ENCODE measurements around the gene TTLL6. TPM values are rescaled to one million over a fixed set of nuclear protein-coding genes. Genes with fewer than 3 reads are reported as not detected.
A peak's percentile ranks its signal among the peaks of the same experiment; 100 is the strongest.
"Not testable (repeated sequence)": the region's sequence is repeated elsewhere in the genome, so short reads cannot be mapped to it uniquely, and the experiment has no call there.

The TTLL6 gene
- total and polyA plus RNA-seq, 2 of the 8 experiments (the other 6 are each of a cell fraction or from before 2014, with no cell fraction given), result 2.6 to 4.3 TPM

DNA sequence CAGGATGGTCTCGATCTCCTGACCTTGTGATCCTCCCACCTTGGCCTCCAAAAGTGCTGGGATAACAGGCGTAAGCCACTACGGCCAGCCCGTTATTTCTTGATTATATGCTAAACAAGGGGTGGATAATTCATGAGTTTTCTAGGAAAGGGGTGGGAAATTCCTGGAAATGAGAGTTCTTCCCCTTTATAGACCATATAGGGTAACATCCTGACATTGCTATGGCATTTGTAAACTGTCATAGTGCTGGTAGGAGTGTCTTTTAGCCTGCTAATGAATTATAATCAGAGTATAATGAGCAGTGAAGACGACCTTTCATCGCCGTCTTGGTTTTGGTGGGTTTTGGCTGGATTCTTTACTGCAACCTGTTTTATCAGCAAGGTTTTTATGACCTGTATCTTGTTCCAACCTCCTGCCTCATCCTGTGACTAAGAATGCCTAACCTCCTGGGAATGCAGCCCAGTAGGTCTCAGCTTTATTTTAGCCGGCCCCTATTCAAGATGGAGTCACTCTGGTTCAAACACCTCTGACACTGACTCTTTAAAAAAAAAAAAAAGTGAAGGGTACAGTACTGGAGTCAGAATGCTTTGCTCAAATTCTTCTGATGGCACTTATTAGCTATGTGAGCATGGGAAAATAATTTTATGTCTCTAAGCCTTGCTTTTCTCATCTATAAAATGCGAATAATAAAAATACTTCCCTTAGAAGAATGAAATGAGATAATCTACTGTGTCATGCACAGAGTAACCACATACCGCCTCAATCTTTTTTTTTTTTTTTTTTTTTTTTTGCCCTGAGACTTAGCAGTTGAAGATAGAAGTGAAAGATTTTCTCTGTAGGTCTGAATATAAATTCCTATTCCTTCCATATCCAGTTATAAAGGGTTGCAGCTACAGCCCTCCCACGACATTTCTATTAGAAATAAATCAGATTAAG lies 8.7 kb upstream of the TTLL6 start (continued):
- TF ChIP-seq CTCF (IDR thresholded peaks at IDR 0.05; ENCODE audit: control extremely low read depth in 1 of 3, insufficient read depth in 1 of 3, low read depth in 1 of 3, low read length in 3 of 3) (no peak), RBBP5 (IDR thresholded peaks at IDR 0.05; ENCODE audit: borderline replicate concordance, low read depth, low read length) (no peak), CEBPB (IDR thresholded peaks at IDR 0.05; ENCODE audit: low read depth, low read length) (no peak)

DNA sequence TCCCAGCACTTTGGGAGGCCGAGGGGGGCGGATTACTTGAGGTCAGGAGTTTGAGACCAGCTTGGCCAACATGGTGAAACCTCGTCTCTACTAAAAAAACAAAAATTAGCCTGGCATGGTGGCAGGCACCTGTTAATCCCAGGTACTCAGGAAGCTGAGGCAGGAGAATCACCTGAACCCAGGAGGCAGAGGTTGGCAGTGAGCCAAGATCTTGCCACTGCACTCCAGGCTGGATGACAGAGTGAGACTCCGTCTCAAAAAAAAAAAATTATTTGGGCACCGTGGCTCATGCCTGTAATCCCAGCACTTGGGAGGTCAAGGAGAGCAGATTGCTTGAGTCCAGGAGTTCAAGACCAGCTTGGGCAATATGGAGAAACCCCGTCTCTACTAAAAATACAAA lies 3.9 kb upstream of the TTLL6 start:
- H3K27ac ChIP-seq (ENCODE audit: low read depth, low read length); H2BK20ac ChIP-seq (ENCODE audit: low read length); H3K4ac ChIP-seq (replicated peaks; ENCODE audit: insufficient read length, low read depth, low read length); H2BK12ac ChIP-seq (ENCODE audit: low read depth, low read length); H3K9me3 ChIP-seq (ENCODE audit: insufficient read depth in 2 of 2, low read depth in 1 of 2, low read length in 1 of 2); H2BK120ac ChIP-seq (replicated peaks; ENCODE audit: low read depth, low read length); DNase-seq (ENCODE audit: low read depth in 1 of 2, low spot score in 2 of 2); H4K20me1 ChIP-seq (replicated peaks in 1 of 2; ENCODE audit: control insufficient read depth in 1 of 2, insufficient read depth in 2 of 2, low read length in 2 of 2); H3K56ac ChIP-seq (replicated peaks; ENCODE audit: insufficient read length, low read depth, low read length); H3K79me1 ChIP-seq (ENCODE audit: low read depth, low read length); H3K14ac ChIP-seq (ENCODE audit: insufficient read length); H4K5ac ChIP-seq (ENCODE audit: insufficient read length, low read depth, low read length); POLR2A ChIA-PET (ENCODE audit: partially characterized antibody); H3K23ac ChIP-seq (ENCODE audit: insufficient read length); H2AFZ ChIP-seq (ENCODE audit: low read length); H3K36me3 ChIP-seq (ENCODE audit: control insufficient read depth in 2 of 4, insufficient read depth in 4 of 4, low read length in 3 of 4); H2BK5ac ChIP-seq (ENCODE audit: low read depth, low read length); H3K18ac ChIP-seq (ENCODE audit: extremely low read depth, low read length); H4K91ac ChIP-seq (replicated peaks; ENCODE audit: insufficient read length, low read length); H3K9ac ChIP-seq (replicated peaks in 1 of 4; ENCODE audit: extremely low read depth in 1 of 4, low read depth in 3 of 4, low read length in 3 of 4); H3K27me3 ChIP-seq (replicated peaks in 1 of 4; ENCODE audit: control insufficient read depth in 3 of 4, extremely low read depth in 1 of 4, insufficient read depth in 3 of 4, low read length in 3 of 4); H3K23me2 ChIP-seq (ENCODE audit: low read depth, low read length); H3K79me2 ChIP-seq (ENCODE audit: control insufficient read depth in 1 of 2, insufficient read depth in 2 of 2, low read length in 2 of 2); H3K4me3 ChIP-seq (ENCODE audit: extremely low read depth in 1 of 4, insufficient read depth in 2 of 4, low read depth in 3 of 4, low read length in 4 of 4); H4K8ac ChIP-seq (ENCODE audit: extremely low read depth, insufficient read depth, low read length); FAIRE-seq; H2AK5ac ChIP-seq (ENCODE audit: low read depth, low read length); H3K4me2 ChIP-seq (ENCODE audit: insufficient read depth in 1 of 2, low read depth in 2 of 2, low read length in 2 of 2): not testable (repeated sequence)
- H3K4me1 ChIP-seq (replicated peaks in 1 of 4; ENCODE audit: control insufficient read depth in 3 of 4, insufficient read depth in 4 of 4, low read length in 3 of 4), result peaks cover 14 to 18% (median 16%) of the 10 kb centered on the region in 4 experiments
- 81% methylated on average over 6 of the region's 6 CpGs; no CpG with 5 or more reads in 1 of the 2 experiments for WGBS, 2 experiments (ENCODE audit: extremely low coverage in 1 of 2, insufficient coverage in 1 of 2, insufficient read length in 1 of 2, insufficient replicate concordance in 2 of 2, low coverage in 1 of 2, low lambda C conversion rate in 2 of 2, missing lambda C conversion rate in 1 of 2)
- H2BK15ac ChIP-seq (ENCODE audit: low read length), result 0 out of 2 replicates have a peak overlapping the region, but pooled peaks have one; percentile 81
- CTCF ChIA-PET (ENCODE audit: partially characterized antibody), result interaction anchor here (2.1 to 88.5 kb wide), 2 partner anchors 8 to 44 kb away, joined by 7 to 2590 read pairs; partner anchors contain the start of gene ATP5MC1
